ENCODE data around the gene ADAMTSL4. TPM values are rescaled to one million over a fixed set of nuclear protein-coding genes. Genes with fewer than 3 reads are reported as not detected.

The ADAMTSL4 gene
- total RNA-seq, 2 experiments from 2014 or later = 0.16 to 0.22 TPM

DNA sequence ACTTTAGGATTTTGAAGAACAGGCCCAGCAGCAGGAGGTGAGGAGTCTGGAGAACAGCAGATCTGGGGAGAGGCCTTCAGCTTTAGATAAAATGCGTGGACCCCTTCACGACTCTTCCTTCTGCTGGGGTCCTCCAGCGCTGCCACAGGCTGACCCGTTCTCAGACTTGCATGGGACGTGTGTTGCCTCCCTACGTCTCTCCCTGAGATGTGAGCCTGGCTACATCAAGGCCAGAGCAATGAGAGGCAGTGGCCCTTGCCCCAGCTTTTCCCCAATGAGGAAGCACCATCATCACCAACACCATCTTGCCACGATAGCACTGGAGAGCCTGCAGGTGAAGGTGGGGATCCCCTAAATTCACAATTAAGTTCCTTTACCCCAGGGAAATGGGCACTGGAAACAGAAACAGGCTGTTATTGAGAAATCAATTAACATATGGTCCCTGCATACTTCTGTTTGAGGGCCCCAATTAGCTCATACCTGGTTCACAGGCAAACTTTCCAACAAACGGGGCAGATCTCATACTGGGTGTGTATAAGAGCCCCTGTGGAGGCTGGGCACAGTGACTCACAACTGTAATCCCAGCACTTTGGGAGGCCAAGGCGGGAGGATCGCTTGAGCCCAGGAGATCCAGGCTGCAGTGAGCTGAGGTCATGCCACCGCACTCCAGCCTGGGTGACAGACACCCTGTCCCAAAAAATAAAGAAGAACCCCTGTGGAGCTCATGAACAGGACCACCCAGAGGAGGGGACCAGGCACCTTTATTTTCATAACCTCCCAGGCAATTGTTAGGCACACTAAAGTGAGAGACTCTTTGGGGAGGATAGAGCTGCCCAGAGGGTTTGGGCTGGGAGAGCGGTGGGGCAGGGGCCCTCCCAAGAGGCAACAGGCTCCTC is 12.1 kb upstream of the ADAMTSL4 start:
- H3K9me3 ChIP-seq (ENCODE audit: control insufficient read depth in 1 of 2, insufficient read depth in 1 of 2, low read length in 2 of 2) = no peaks in the 10 kb centered on the region
- Mint-ChIP-seq H3K36me3 (ENCODE audit: low read depth) (no peaks in the 10 kb centered on the region), H3K27ac (no peak overlapping the region), H3K9me3 (no peaks in the 10 kb centered on the region), H3K4me3 (no peak overlapping the region), H3K27me3 (no peaks in the 10 kb centered on the region), H3K4me1 (ENCODE audit: low read depth) (no peaks in the 10 kb centered on the region)
- no peak overlapping the region for H3K4me3 ChIP-seq (ENCODE audit: low read length)
- H3K4me1 ChIP-seq (ENCODE audit: insufficient read depth, low read length) = no peaks in the 10 kb centered on the region
- ChIA-PET CTCF (no interaction called here), POLR2A (no interaction called here)
- no peak for ATAC-seq (ENCODE audit: poor library complexity)
- no peaks in the 10 kb centered on the region for H3K36me3 ChIP-seq (ENCODE audit: insufficient read depth, low read length)
- no peaks in the 10 kb centered on the region for H3K27me3 ChIP-seq (ENCODE audit: control insufficient read depth in 1 of 2, insufficient read depth in 2 of 2, low read length in 2 of 2)
- intact Hi-C loops (cut with DNase I, micrococcal nuclease) = no loop called here
- H3K27ac ChIP-seq (ENCODE audit: low read depth in 1 of 2, low read length in 2 of 2) = no peak overlapping the region
- no peak for DNase-seq
- no peak for TF ChIP-seq CTCF (IDR thresholded peaks at IDR 0.05)

DNA sequence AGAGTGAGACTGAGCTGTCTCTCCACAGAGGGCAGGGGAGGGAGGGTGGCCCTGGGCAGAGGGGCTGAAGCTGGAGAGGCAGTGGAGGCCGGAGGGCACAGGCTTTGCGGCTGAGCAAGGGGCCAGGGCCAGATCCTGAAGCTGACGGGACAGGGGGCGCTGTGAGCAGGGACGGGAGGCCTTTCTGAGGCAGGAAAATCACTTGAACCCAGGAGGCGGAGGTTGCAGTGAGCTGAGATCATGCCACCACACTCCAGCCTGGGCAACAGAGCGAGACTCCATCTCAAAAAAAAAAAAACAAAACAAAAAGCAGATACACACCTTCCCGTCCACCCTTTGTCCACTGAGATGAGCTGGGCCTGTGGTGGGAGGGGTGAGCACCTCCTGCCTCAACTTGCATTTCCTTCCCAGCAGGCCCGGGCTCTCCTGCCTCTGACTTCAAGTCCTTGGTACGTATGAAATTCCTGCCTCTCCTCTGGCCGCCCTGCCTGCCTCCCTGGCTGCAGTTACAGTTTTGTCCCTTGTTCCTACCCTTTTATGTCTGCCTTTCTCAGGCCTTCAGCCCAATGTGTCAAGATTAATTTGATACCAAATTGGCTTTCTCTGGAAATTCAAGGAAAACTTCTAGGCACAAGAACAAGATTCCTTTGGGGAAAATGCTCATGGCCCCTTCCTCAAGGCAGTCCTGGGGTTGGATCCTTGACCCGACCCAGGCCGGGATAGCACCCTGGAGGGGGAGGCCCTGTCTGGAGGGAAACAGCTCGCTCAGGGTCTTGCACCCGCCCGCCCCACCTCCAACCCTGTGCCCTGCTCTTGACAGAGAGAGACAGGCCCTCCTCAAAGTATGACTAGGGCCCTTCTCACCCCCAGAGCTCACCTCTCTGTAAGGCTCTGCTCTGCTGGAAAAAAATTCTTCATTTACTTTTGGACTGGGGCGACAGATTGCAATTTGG is 11.2 kb upstream of the ADAMTSL4 start:
- Mint-ChIP-seq H3K36me3 (ENCODE audit: low read depth) (no peaks in the 10 kb centered on the region), H3K27ac (no peak overlapping the region), H3K4me1 (ENCODE audit: low read depth) (no peaks in the 10 kb centered on the region), H3K4me3 (no peak overlapping the region), H3K9me3 (no peaks in the 10 kb centered on the region), H3K27me3 (peaks cover 6% of the 10 kb centered on the region)
- no peak for TF ChIP-seq CTCF (IDR thresholded peaks at IDR 0.05)
- no peak overlapping the region for H3K4me3 ChIP-seq (ENCODE audit: low read length)
- H3K27ac ChIP-seq (ENCODE audit: low read depth in 1 of 2, low read length in 2 of 2) = no peak overlapping the region
- no peaks in the 10 kb centered on the region for H3K9me3 ChIP-seq (ENCODE audit: control insufficient read depth in 1 of 2, insufficient read depth in 1 of 2, low read length in 2 of 2)
- POLR2A ChIA-PET = no interaction called here
- no peaks in the 10 kb centered on the region for H3K4me1 ChIP-seq (ENCODE audit: insufficient read depth, low read length)
- no peak for ATAC-seq (ENCODE audit: poor library complexity)
- intact Hi-C loops (cut with DNase I, micrococcal nuclease) = no loop called here
- DNase-seq = no peak
- CTCF ChIA-PET = no interaction called here
- H3K27me3 ChIP-seq (ENCODE audit: control insufficient read depth in 1 of 2, insufficient read depth in 2 of 2, low read length in 2 of 2) = no peaks in the 10 kb centered on the region
- no peaks in the 10 kb centered on the region for H3K36me3 ChIP-seq (ENCODE audit: insufficient read depth, low read length)

- intact Hi-C loops (cut with DNase I, micrococcal nuclease) = no loop called here
- Mint-ChIP-seq H3K27me3 (peaks cover 28% of the 10 kb centered on the region), H3K4me1 (ENCODE audit: low read depth) (peaks cover 3% of the 10 kb centered on the region), H3K4me3 (no peak overlapping the region), H3K9me3 (no peaks in the 10 kb centered on the region), H3K27ac (no peak overlapping the region), H3K36me3 (ENCODE audit: low read depth) (no peaks in the 10 kb centered on the region)
- POLR2A ChIA-PET = no interaction called here
- Histone ChIP-seq H3K4me1 (ENCODE audit: insufficient read depth, low read length) (peaks cover 4% of the 10 kb centered on the region), H3K9me3 (ENCODE audit: control insufficient read depth in 1 of 2, insufficient read depth in 1 of 2, low read length in 2 of 2) (no peaks in the 10 kb centered on the region), H3K27ac (ENCODE audit: low read depth in 1 of 2, low read length in 2 of 2) (no peak overlapping the region), H3K36me3 (ENCODE audit: insufficient read depth, low read length) (no peaks in the 10 kb centered on the region), H3K4me3 (ENCODE audit: low read length) (no peak overlapping the region), H3K27me3 (ENCODE audit: control insufficient read depth in 1 of 2, insufficient read depth in 2 of 2, low read length in 2 of 2) (peaks cover 5 to 15% of the 10 kb centered on the region in 2 experiments)
- ATAC-seq (ENCODE audit: poor library complexity) (no peak), DNase-seq (no peak)
- CTCF ChIA-PET = no interaction called here
- TF ChIP-seq CTCF (IDR thresholded peaks at IDR 0.05) = no peak
Observed at GRCh38 chr1:150543500-150544143, 5.6 kb upstream of the ADAMTSL4 start.
